NCI-H226 (cell line): ENCODE data around the gene F3.

ENCODE experiments used
- DNase-seq: peaks from one replicate; pipeline ENCODE4 v3.0.0-alpha.2; 2015

Gene F3

GRCh38 chr1:94551449-94551848, 9.9 kb upstream of the F3 start:
- no peak for DNase-seq

- DNase-seq, result no peak
Observed at GRCh38 chr1:94550800-94551241, 9.3 kb upstream of the F3 start.

GRCh38 chr1:94550396-94550795, 8.8 kb upstream of the F3 start:
- DNase-seq, result no peak

- no peak for DNase-seq
Observed at GRCh38 chr1:94549706-94550105, 8.1 kb upstream of the F3 start.

- peak; percentile 83 for DNase-seq
Observed at GRCh38 chr1:94544706-94545490, 3.3 kb upstream of the F3 start.

- DNase-seq, result peak; percentile 48
Observed at GRCh38 chr1:94543893-94544635, 2.5 kb upstream of the F3 start.

GRCh38 chr1:94543001-94543400, 1.4 kb upstream of the F3 start:
- DNase-seq, result peak; percentile 57

- DNase-seq, result no peak
Observed at GRCh38 chr1:94542088-94542870, 720 bp upstream of the F3 start.

GRCh38 chr1:94540440-94541245, 916 bp downstream of the F3 start:
- peak; percentile 31 for DNase-seq

GRCh38 chr1:94539496-94539895, 2.1 kb downstream of the F3 start:
- DNase-seq, result peak; percentile 63

- no peak for DNase-seq
Observed at GRCh38 chr1:94538243-94538827, 3.2 kb downstream of the F3 start.

- no peak for DNase-seq
Observed at GRCh38 chr1:94537254-94537653, 4.3 kb downstream of the F3 start.

GRCh38 chr1:94535879-94536278, 5.7 kb downstream of the F3 start:
- no peak for DNase-seq

- no peak for DNase-seq
Observed at GRCh38 chr1:94535095-94535494, 6.5 kb downstream of the F3 start.

GRCh38 chr1:94532077-94532476, 9.5 kb downstream of the F3 start:
- peak; percentile 28 for DNase-seq

GRCh38 chr1:94531664-94532063, 9.9 kb downstream of the F3 start:
- DNase-seq, result no peak

GRCh38 chr1:94530373-94530878, 11.1 kb downstream of the F3 start:
- no peak for DNase-seq

- no peak for DNase-seq
Observed at GRCh38 chr1:94529416-94529815, 12.1 kb downstream of the F3 start.

GRCh38 chr1:94528826-94529225, 12.7 kb downstream of the F3 start:
- no peak for DNase-seq

GRCh38 chr1:94528299-94528698, 13.3 kb downstream of the F3 start:
- DNase-seq, result peak; percentile 43

GRCh38 chr1:94527447-94528031, 14.0 kb downstream of the F3 start:
- DNase-seq, result peak; percentile 55
